Kidney (tissue), 14 donors: ENCODE data around the gene AGBL4. TPM values are rescaled to one million over a fixed set of nuclear protein-coding genes. Genes with fewer than 3 reads are reported as not detected.
"Not testable (repeated sequence)": the region's sequence is repeated elsewhere in the genome, so short reads cannot be mapped to it uniquely, and the experiment has no call there.

Source experiments
- DNase-seq, 5 donors: peaks; one replicate each; pipeline ENCODE4 v3.0.0-alpha.2; 2013 to 2020
- FAIRE-seq: peaks from 2 replicates; lab custom pipeline; 2012; peaks lifted over from hg19 to GRCh38; lab: Jason Lieb, UNC
- H3K27ac ChIP-seq, 2 donors: one replicate each; pipeline ENCODE4 v1.7.0; 2013; ENCODE audit warnings: low read depth in 2 of 2, low read length in 2 of 2, inconsistent platforms in 1 of 2
- H3K27me3 ChIP-seq: one replicate; pipeline ENCODE4 v1.7.1; 2013; ENCODE audit warnings: low read length, inconsistent platforms; ENCODE audit not compliant: control insufficient read depth, insufficient read depth
- H3K36me3 ChIP-seq, 3 donors: one replicate each; pipeline versions ENCODE4 v1.7.0 to v1.7.1; 2013; ENCODE audit warnings: low read length in 3 of 3, control low read depth in 1 of 3, inconsistent platforms in 1 of 3; ENCODE audit not compliant: insufficient read depth in 3 of 3, control insufficient read depth in 2 of 3
- H3K4me1 ChIP-seq, 3 donors: one replicate each; pipeline versions ENCODE4 v1.7.0 to v1.7.1; 2013; ENCODE audit warnings: low read length in 3 of 3, inconsistent platforms in 1 of 3, low read depth in 1 of 3; ENCODE audit not compliant: control insufficient read depth in 2 of 3, insufficient read depth in 2 of 3
- H3K4me3 ChIP-seq, 3 donors: one replicate each; pipeline versions ENCODE4 v1.7.0 to v1.8.1; 2013; ENCODE audit warnings: low read length in 3 of 3, control low read depth in 1 of 3, inconsistent platforms in 1 of 3
- H3K9ac ChIP-seq, 3 donors: one replicate each; pipeline versions ENCODE4 v1.7.0 to v1.7.1; 2013; ENCODE audit warnings: low read length in 3 of 3, control low read depth in 1 of 3, inconsistent platforms in 1 of 3
- H3K9me3 ChIP-seq, 3 donors: one replicate each; pipeline versions ENCODE4 v1.7.0 to v1.7.1; 2013; ENCODE audit warnings: low read length in 3 of 3, control low read depth in 1 of 3, inconsistent platforms in 1 of 3; ENCODE audit not compliant: control insufficient read depth in 2 of 3, insufficient read depth in 1 of 3
- CTCF ChIP-seq: IDR thresholded peaks from 3 replicates; pipeline ENCODE4 v1.5.1; 2012; ENCODE audit warnings: mild to moderate bottlenecking, moderate library complexity, borderline replicate concordance; ENCODE audit not compliant: insufficient read depth; ENCODE audit errors: extremely low read depth
- intact Hi-C: fragments of 100-400 bp; cut with DNase I; formaldehyde crosslinking; loops from one replicate; pipeline ENCODE4 v1.11.1; 2022
- polyA plus RNA-seq: library from polyadenylated mRNA; stranded (reverse); fragments of 350-450 nt; fragmentation: Illumina TruSeq; extraction: RNeasy Lipid Tissue Mini Kit (QIAGEN cat#74804); gene quantifications from one replicate; pipeline ENCODE4 v1.2.3, GENCODE V29; 2014; ENCODE audit warnings: low read depth, low replicate concordance; ENCODE audit not compliant: insufficient read depth
- total RNA-seq: library from RNA; stranded (reverse); fragmentation: NEBNext Ultra II Directional; extraction: Animal tissue kit (Norgen Biotek cat#: 25700); gene quantifications from one replicate; pipeline ENCODE4 v1.2.1, GENCODE V29; 2021
- donor health status: control.
- donor health status: control.
- donor health status: control.
- donor health status: control.
- donor health status: control.
- donor health status: DM: yes; HTN: yes; CAD: no.
- donor health status: Normal renal cell carcinoma (clear cell type).

AGBL4 gene
- total and polyA plus RNA-seq, 2 donors from 2014 or later = 1.5 to 2.7 TPM

- Histone ChIP-seq H3K9me3 (no peaks in the 10 kb centered on the region), H3K36me3 (no peaks in the 10 kb centered on the region), H3K27me3 (no peaks in the 10 kb centered on the region), H3K9ac (no peak overlapping the region), H3K4me3 (no peak overlapping the region), H3K27ac (no peak overlapping the region), H3K4me1 (no peaks in the 10 kb centered on the region)
- FAIRE-seq = no peak
- TF ChIP-seq CTCF = no peak
- intact Hi-C loops = no loop called here
- no peak for DNase-seq
Observed at GRCh38 chr1:49323925-49324540, 699.7 kb downstream of the AGBL4 start.

GRCh38 chr1:49320493-49320892 is 703.3 kb downstream of the AGBL4 start:
- H3K9ac ChIP-seq, FAIRE-seq, intact Hi-C loops: not testable (repeated sequence)

GRCh38 chr1:49319426-49319963 is 704.3 kb downstream of the AGBL4 start:
- intact Hi-C loops = no loop called here
- TF ChIP-seq CTCF = no peak
- FAIRE-seq = no peak
- no peak for DNase-seq
- Histone ChIP-seq H3K36me3 (no peaks in the 10 kb centered on the region), H3K27ac (no peak overlapping the region), H3K27me3 (no peaks in the 10 kb centered on the region), H3K4me3 (no peak overlapping the region), H3K4me1 (no peaks in the 10 kb centered on the region), H3K9ac (no peak overlapping the region), H3K9me3 (no peaks in the 10 kb centered on the region)

More at GRCh38 chr1:49320493-49320892, 703.3 kb downstream of the AGBL4 start:
- H3K27me3 ChIP-seq, H3K4me1 ChIP-seq, H3K4me3 ChIP-seq, H3K27ac ChIP-seq, H3K9me3 ChIP-seq, H3K36me3 ChIP-seq, DNase-seq: not testable (repeated sequence)

GRCh38 chr1:49318218-49318617 is 705.5 kb downstream of the AGBL4 start:
- H3K27ac ChIP-seq = no peak overlapping the region
- FAIRE-seq (no peak), DNase-seq (no peak)
- no peaks in the 10 kb centered on the region for H3K36me3 ChIP-seq
- H3K9ac ChIP-seq = no peak overlapping the region
- H3K4me3 ChIP-seq = no peak overlapping the region
- H3K4me1 ChIP-seq = no peaks in the 10 kb centered on the region
- H3K9me3 ChIP-seq = no peaks in the 10 kb centered on the region
- no peaks in the 10 kb centered on the region for H3K27me3 ChIP-seq
- TF ChIP-seq CTCF = no peak
- intact Hi-C loops = no loop called here
